Activated CD4-positive, CD25-positive, alpha-beta regulatory T cell treated with anti-CD3 and anti-CD28 coated beads, Interleukin-2, amount 50 U/mL, for 16 hours (primary cell): ENCODE results near the gene SLC25A48.

Experiments used
- DNase-seq: peaks from one replicate; pipeline ENCODE4 v3.0.0-alpha.2; 2020; ENCODE audit warnings: low read depth, low spot score

Gene SLC25A48

DNA sequence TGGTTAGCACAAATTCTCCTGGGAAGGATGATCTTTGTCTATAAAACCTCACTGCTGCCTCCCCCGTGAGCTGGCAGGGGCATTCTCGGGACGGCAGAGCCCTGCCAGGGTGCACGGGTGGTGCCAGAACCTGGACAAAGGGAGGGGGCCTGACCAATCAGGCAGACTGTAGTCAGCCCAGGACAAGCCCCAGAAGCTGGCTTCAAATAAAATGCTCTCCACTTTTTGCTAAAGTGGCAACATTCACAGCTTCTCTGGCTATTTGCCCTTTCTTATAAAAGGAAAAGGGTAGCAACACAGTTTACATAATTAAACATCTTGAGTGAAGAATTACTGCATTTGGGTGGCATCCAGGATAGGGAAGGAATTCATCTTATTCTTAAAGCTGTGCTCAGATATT, 46.8 kb downstream of the SLC25A48 start:
- DNase-seq: no peak

DNA sequence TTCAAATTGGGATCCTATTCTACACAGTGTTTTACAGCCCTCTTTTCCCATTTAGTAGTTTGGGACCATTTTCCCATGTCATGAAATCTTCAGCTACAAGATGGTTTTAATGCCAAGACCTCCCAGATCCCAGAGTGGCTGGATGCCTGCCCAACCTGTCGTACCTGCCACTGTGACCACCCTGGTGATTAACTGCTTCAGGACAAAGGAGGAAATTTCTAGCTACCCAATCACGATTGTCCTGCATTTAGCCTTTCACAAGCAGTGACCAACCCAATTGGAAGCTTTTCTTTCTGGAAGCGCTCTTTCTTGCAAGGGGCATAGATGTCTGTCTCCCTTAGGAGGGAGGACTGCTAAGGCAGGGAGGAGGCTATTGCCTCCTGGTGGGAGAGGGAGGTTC, 47.4 kb downstream of the SLC25A48 start:
- no peak for DNase-seq

DNA sequence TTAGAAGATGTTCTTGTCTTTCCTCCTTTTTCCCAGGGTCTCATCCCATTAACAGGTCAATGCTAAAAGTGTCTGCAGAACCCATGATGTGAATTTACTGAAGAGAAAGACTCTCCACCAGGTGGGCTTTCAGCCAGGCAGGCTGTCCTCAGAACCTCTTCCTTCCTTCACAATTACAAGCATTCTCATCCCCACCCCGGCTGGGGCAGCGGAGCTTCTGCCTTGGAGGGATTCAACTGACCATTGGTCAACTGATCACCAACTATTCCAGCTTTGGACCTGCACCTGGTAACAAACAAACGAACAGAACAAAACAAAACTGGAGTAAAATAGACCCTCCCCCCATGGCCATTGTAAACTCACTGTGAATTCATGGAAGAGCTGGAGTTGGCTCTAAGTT, 48.6 kb downstream of the SLC25A48 start:
- DNase-seq: no peak

DNA sequence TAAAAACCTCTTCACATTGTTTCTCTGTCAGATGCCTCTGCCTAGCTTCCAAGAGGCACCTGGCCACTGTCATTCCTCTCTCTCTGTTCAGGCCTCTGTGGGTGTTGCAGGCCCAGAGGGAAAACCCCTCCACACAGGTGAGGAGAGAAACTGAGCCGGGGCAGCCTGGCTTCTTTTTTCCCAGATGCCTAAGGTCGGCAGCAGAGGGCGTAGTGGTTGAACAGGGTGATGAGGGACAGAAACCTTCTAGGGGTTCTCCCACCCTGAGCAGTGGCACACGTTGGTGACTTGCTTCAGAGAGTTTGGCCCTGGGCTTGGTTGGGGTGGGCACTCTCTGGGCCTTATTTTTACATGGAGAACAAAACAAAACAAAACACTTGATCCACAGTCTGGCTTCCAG, 49.0 kb downstream of the SLC25A48 start:
- no peak for DNase-seq

DNA sequence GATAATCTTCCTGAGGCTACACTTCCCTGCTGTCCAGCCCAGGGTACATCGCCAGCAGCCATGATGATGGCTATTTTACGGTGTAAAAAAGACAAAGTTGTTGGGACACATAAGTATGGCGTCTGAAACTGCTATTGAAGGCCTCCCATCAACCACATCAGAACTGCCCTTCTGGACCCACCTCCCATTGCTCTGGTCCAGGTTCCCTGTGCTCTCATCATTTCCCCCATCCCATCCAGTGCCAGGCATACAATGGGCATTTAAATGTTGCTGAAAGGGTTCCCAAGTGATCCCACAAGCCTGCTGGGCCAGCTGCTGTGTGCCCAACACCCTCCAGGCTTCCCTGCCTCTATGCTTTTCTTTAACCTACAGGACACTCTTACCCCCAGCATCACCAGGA, 50.6 kb downstream of the SLC25A48 start:
- DNase-seq: no peak

DNA sequence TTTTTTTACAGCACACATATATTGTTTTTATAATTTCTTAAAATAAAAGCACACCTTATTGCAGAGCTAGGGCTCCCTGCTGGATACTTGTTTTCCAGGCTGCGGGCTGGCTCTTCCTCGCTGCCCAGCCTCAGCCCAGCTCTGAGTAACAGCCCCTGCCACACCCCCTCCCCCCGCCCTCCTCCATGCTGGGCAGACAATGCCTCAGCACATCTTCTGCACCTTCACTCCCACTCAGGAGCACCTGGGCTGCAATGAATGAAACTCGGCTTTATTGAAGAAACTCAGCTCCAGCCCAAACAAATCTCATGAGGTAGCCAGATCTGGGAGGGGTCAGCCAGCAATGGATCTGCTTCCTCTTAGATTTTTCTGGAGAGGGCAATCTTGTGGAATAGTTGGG, 51.7 kb downstream of the SLC25A48 start:
- no peak for DNase-seq

DNA sequence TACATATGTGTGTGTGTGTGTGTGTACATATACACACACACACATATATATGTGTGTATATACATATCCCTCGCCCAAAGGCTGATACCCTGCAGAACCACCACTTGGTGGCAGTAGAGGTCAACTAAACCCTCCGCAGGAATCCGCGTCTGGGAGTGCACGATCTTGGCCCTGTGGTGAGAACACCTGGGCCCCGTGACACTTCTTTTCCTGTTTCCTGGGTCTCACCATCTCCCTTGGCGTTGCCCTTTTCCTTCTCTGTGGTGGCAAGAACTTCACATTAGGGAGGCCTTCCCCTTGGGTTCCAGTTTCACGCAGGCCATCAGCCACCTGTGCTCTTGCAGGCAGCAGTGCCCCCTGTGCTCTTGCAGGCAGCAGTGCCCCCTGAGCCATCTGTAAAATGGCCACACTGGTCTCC, 53.0 kb downstream of the SLC25A48 start:
- DNase-seq: peak; percentile 38

DNA sequence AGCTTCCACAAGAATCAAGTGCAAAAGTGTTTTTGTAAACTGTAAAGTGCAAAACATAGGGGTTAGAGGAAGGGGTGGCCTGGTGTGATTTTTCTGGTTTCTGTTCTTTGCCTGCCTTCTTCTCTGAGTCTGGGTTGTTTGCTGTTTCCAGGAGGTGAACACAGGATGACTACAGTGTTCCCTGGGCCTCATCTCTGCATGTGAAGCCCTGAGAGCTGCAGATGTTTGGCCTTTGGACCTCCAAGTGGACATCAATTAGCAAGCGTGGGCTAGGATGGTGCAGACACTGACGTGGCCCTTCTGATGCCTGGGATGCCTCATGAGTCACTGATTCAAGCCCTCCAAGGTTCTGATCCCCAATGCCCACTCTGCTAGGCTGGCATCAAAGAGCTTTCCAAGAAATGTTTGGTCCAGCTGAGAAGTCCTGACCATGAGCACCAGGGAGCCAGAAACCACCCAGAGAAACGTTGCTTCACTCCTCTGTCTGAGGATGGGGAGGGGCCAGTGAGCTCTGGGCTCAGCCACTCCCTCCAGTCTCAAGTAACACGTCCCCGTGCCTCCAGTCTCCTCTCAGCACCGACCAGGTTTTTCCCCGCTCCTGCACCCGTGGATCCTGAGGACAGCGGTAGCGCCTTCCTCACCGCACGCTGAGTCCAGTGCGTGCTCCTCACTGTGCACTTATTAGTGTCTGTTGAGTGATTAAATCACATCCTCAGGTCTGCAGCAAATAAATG, 53.6 kb downstream of the SLC25A48 start:
- DNase-seq: no peak

DNA sequence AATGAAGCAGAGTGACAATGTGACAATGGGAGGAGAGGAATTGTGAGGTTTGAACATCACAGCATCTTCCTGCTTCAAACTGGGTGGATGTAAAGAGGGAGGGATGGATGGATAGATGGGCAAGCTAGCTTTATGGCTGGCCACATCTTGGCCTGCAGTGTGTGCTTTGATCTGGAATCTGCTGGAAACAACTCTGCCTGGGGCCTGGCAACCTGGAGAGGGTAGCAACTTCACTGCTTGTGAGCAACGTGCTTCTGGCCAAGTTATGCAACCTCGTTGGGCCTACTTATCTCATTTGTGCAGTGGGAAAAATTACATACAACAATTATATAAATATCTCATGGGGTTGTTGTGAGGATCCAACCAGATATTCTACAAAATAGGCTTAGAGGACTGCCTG, 55.8 kb downstream of the SLC25A48 start:
- DNase-seq: no peak

DNA sequence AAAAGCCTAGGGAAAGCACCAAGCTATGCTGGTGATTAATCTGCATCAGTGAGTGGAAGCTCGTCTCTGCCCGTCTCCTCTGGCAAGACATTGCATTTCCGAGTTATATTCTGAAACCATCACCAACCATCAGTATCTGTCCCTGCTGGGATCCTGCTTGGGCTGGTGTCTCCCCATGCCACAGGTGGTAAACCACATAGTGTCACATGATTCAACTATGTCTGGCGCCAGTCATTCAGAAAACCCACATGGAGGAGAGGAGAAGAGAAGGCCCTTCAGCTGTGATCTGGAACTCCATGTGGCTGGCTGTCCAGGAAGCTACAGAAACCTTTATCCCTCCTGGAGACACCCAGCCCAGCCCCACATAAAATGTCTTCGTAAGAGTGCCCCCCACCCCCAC, 56.4 kb downstream of the SLC25A48 start:
- no peak for DNase-seq

DNA sequence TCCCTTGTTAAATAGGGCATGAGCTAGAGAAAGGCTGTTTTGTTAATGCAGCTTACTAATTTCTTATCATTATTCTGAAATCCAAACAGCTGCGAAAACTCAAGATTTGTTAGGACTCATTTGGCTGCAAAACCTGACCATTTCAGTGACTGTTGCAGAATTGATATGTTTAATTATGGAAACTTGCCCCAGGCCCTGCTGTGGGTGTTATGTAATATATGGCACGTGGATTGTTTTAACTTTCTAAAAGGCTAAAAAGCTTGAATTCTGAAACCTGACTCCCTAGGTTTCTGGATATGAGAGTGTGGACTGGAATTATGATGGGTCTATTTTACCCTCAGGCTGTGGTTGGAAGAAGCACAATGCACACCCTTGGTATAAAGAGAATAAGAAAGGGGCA, 56.8 kb downstream of the SLC25A48 start:
- no peak for DNase-seq

DNA sequence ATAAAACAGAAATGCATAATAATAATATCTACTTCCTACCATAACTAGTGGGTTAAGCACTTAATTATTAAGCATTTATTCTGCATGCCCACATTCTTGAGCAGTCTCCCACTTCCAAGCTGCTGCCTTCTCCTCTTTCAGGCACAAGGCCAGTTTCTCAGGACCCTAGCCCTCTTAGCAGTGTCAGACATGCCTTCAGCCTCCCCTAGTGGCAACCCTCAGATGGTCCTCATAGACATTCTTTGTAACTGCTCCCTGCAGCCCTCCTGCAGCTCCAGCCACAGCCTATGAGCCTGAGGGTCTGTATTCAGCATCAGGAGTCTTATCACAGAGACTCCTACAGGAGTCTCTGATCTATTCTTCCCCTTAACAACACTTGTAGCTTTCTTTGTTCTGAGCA, 57.3 kb downstream of the SLC25A48 start:
- DNase-seq: no peak

DNA sequence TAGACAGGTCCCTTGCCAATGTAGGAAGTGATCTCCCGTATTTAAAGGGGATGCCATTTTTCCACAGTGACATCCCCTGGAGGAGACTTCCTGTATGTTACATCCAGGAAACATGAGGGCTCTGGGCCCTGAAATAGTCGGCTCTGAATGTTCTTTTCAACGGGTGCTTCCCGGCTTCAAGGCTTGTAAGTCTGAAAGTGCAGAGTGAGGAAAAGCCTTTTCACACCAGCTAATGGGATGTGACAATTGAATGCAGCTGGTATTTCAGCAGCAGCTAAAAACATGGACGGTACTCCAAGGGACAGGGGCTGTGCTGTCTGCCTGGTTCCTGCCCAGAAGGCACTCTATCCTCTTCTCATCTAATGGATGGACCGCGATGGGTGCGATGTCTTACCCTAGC, 59.8 kb downstream of the SLC25A48 start:
- no peak for DNase-seq

DNA sequence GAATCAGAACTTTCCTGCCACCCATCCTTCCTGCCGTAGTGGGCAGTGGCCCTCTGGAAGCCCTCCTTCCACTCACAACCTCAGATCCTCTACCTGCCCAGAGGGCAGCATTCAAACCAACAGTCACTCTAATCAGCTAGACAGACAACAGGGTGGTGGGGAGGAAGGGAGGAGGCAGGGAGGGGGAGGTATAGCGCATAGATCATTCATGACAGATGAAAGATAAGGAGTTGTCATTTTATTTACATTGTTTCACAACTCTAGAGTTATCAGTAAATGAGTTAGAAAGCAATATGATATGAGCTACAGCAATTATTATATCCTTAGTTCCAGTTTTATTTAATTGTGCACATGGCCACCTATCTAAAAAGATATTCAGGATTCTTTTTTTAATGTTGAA, 60.3 kb downstream of the SLC25A48 start:
- no peak for DNase-seq

DNA sequence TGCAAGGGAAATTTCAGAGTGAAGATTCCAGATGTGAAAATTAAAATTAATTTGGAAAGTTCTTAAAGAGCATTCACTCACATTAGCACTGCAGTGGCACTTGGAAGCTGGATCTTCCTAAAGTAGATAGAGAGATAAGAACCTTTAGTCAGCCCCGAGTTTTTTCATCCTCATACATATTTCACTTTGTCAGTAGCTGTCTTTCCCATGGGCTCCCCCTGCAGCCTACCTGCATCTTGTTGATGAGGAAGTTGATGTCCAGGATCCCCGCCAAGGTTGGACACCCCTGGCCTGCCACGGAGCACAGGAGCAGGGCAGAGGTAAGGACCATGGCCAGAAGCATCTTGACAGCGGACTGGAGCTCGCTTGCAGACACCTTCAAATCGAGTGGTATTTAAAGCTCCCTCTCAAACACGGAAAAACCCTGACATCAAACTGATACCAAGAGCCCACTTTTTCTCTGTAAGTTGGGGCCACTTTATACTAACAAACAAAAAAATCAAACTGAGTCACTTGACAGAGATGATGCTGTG, 61.1 kb downstream of the SLC25A48 start, which contains the start of gene IL9:
Gene IL9 (minus strand): TSS at position 368 of the 533 bp plus-strand sequence. CDS start 25 bp downstream, at position 343.
- DNase-seq: no peak

DNA sequence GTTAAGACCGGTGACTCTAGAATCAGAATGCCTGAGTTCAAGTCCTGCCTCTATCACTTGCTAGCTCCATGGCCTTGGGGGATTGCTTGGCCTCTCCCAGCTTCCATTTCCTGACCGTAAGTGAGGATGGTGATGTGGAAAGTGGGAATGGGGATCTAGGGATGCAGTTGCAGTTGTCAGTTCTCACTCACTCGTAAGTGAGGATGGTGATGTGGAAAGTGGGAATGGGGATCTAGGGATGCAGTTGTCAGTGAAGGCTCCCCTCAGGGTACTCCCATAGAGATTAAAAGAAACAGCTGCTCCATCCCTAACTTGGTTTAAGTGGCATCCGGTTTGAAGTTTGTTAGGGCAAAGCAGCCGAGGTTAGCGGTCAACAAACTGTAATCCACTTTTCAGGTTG, 64.2 kb downstream of the SLC25A48 start:
- DNase-seq: no peak

DNA sequence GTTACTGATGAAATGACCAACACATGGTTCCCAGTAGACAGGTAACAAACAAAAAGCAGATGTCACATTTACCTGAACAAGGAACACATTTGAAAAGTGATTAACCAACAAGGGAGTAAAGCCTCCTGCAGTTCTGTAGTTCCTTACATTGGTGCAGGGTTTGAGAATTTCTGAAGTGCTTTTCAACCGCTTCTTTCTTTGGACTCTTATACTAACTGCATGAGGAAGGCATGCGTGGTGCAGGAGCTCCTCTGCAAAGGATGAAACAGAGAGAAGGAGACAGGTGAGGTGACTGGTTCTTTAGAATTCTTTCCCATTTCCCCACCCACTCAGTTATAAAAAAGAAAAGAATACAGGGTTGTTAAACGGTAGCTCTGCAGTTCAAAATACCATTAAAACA, 65.8 kb downstream of the SLC25A48 start:
- DNase-seq: no peak

DNA sequence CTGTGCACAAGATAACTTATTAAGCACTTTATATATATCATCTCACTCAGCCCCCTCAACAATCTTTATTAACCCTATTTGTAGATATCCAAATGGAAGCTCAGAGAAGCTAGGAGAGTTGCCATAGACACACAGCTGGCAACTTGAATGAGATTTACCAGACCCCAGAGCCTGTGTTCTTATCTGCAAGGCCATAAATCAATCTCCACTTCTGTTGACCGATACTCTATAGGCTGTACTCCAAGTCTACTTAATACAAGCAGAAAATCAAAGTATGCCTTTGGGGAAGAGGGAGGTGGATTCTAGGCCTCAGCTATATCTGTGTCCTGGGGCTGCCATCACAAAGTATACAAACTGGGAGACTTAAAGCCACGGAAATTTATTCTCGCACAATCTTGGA, 67.2 kb downstream of the SLC25A48 start:
- DNase-seq: no peak

DNA sequence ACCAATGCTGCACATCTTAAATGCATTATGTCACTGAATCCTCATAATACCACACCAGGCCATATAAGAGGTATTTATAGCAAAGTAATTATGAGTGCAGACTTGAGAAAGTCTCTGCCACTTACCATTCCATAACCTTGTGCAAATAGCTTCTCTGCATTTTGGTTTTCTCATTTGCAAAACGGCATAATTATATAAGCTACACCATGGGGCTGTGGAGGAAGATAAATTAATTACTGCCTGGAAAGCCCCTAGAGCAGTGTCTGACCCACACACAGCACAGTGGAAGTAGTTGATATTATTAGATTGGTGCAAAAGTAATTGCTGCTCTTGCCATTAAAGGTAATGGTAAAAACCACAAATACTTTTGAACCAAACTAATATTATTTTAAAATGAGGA, 70.7 kb downstream of the SLC25A48 start:
- no peak for DNase-seq

DNA sequence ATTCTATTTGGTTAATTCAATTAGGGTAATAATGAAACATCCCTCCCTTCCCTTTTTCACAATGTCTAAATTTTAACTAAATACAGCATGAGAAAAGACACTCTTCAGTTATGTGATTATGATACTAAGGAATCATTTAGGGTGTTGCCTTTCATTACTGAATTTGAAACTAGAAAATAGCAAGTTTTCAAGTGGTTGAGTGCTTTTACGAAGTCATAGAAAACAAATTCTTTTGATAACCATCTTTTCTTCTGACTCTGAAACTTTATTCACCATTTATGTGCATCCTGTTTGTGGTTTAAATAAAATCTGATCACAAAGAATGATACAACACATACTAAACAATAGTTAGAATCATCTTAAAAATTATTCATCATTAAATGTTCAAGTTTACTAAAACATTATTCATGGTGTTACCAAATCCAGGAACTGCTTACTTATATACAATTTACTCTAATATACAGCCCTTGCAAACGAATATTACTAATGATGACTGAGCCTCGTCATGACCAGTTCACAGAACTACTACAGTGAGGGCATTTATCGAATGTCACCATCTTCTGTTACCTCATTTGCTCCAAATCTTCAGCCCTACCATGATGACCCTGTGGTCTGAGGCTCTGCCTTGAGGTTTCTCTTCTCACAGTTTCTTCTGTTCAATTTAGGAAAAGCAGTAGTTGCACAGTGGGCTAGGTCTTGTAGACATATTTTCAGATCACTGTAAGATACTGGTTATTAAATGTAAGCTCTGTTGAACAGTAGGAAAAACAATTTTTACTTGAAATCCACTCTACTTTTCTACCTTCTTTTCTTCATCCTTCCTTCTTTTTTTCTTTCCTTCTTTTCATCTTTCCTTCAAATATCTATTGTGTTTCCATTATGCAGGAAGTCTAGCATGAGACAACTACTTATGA, 79.5 kb downstream of the SLC25A48 start:
- DNase-seq: no peak

DNA sequence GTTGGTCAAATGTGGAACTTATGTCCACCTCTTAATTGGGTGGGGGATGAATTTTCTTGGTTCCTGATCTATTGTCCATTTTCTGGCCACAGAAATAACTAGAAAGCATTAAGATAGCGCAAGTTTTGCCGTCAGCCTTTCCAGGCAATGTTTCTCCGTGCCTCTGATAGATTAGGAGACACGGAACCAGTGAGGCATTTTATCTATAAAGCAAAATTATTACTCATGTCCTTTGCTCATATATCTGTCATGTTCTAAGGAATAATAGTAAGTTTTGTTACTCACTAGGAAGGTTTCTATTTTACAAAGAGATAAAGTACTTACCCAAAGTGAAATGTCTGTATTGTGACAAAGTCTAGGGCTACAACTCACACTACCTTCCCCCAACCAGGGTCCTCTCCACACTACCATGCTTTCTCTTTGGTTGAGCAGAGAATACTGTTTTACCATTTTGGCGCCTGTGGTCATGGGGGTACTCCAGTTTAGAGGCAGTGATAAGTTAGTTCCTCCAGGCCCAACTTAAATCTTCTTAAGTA, 81.1 kb downstream of the SLC25A48 start:
- DNase-seq: no peak

DNA sequence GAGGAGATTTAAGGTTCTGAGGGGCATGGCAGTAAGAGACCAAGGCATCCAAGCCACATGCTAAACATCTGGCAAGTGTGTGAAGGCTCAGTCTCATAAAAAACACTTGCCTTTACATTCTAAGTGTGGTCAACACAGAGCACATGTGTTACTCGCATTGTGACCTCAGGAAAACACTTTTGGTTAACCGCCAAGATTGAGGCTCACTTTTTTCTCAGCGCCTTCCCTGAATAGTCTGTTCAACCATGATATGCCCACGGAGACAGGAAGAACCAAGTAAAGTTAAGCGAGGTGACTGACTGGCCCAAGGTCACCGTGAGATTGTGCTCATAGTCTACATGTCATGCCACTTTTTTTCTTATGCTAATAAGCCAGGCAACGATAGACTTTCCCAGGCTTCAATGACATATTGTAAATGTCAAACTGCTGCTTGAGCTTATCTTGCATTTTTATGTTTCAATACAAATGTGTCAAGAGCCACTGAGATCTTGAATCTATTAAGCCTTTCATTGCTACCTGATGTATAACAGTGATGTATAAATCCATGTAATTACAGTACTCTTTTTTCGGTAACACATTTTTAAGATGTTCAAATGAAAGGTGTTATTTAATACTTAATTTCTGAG, 82.3 kb downstream of the SLC25A48 start:
- DNase-seq: no peak
